ENCODE results near the gene TTLL13. TPM values are rescaled to one million over a fixed set of nuclear protein-coding genes. Genes with fewer than 3 reads are reported as not detected.
A peak's percentile ranks its signal among the peaks of the same experiment; 100 is the strongest.

TTLL13 gene
- total and polyA plus RNA-seq, 9 of the 15 experiments (the other 6 are each of a cell fraction or from before 2014, with no cell fraction given) = 0.05 to 0.24 (median 0.11) TPM; not detected in 1

DNA sequence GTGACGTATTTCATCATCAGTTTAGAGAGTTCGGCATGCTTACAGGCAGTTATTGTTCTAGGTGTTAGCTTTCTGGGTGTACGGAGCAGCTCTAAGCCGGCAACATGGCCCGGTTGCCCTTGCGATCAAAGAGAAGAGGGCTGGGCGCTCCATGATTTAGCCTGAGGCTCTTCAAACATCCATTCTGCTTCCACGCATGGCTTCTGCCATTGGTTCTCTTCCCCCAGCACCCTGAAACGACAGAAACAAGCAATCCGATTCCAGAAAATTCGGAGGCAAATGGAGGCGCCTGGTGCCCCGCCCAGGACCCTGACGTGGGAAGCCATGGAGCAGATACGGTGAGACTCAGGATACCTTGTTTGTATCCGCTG lies 16.7 kb downstream of the TTLL13 start (continued):
- no peak for TF ChIP-seq ZNF165 (CRISPR knock-in tag; IDR thresholded peaks at IDR 0.05; ENCODE audit: borderline replicate concordance)
- no peak for TF ChIP-seq ETV6 (IDR thresholded peaks at IDR 0.05; ENCODE audit: borderline replicate concordance in 1 of 2, low read depth in 2 of 2, low read length in 1 of 2)
- no peak for TF ChIP-seq ETV6 (CRISPR knock-in tag; IDR thresholded peaks at IDR 0.05; ENCODE audit: borderline replicate concordance)
- TF ChIP-seq CREB1 (IDR thresholded peaks at IDR 0.05) = no peak
- 0 out of 2 replicates have a peak, but pooled peaks have one; percentile 7 for TF ChIP-seq CREB1 (CRISPR knock-in tag; IDR thresholded peaks at IDR 0.05)
- no peak for TF ChIP-seq BHLHE40 (IDR thresholded peaks at IDR 0.05; ENCODE audit: low read length)
- 0 out of 2 replicates have a peak, but pooled peaks have one; percentile 4 for TF ChIP-seq HDAC2 (IDR thresholded peaks at IDR 0.05)
- no peak for TF ChIP-seq BCL6 (CRISPR knock-in tag; IDR thresholded peaks at IDR 0.05)
- TF ChIP-seq TCF7 (IDR thresholded peaks at IDR 0.05; ENCODE audit: borderline replicate concordance) = no peak
- no peak for TF ChIP-seq COPS2 (conservative IDR thresholded peaks at IDR 0.05)
- peak in 1 of 2 experiments; percentile 14; a peak in 1 of 4 replicates for TF ChIP-seq TEAD1 (CRISPR knock-in tag; IDR thresholded peaks at IDR 0.05)
- TF ChIP-seq FOXK2 (conservative IDR thresholded peaks at IDR 0.05 in 1 of 2, IDR thresholded peaks at IDR 0.05 in 1 of 2; ENCODE audit: low read depth in 2 of 2) = 0 out of 4 replicates have a peak, but pooled peaks of 1 of the 2 experiments have one; percentile 10
- no peak for TF ChIP-seq RBM34 (IDR thresholded peaks at IDR 0.05; ENCODE audit: borderline replicate concordance, insufficient read depth, low read length)
- peak; percentile 4 for TF ChIP-seq TAF1 (IDR thresholded peaks at IDR 0.05; ENCODE audit: control insufficient read depth, extremely low read depth, insufficient read depth, low read length, severe bottlenecking)
- TF ChIP-seq NFRKB (IDR thresholded peaks at IDR 0.05; ENCODE audit: low read depth) = 0 out of 2 replicates have a peak, but pooled peaks have one; percentile 1
- no peak for TF ChIP-seq KAT7 (CRISPR knock-in tag; IDR thresholded peaks at IDR 0.05; ENCODE audit: borderline replicate concordance)
- TF ChIP-seq NFYB (IDR thresholded peaks at IDR 0.05; ENCODE audit: extremely low read depth, insufficient read length) = no peak
- TF ChIP-seq KDM1A (IDR thresholded peaks at IDR 0.05) = no peak
- TF ChIP-seq ZNF324 (CRISPR knock-in tag; IDR thresholded peaks at IDR 0.05) = 0 out of 2 replicates have a peak, but pooled peaks have one; percentile 14
- 0 out of 2 replicates have a peak, but pooled peaks have one; percentile 3 for TF ChIP-seq HDAC8 (tag; IDR thresholded peaks at IDR 0.05)

Data from K562 (cell line).